ENCODE data around the gene CACNA1F.

The CACNA1F gene

GRCh38 chrX:49162620-49163019 lies 70.5 kb downstream of the CACNA1F start, which contains the start of gene MAGIX:
TSS of gene MAGIX (plus strand) at chrX:49162758. CDS start at chrX:49162890, 132 bp downstream.
- Mint-ChIP-seq H3K27ac (peak within 1 kb of the TSS; percentile 84), H3K27me3 (no peaks in the 10 kb centered on the region), H3K36me3 (no peaks in the 10 kb centered on the region), H3K4me1 (peaks cover 13 to 39% of the 10 kb centered on the region in 2 donors), H3K4me3 (peak within 1 kb of the TSS; percentile 75 to 91), H3K9me3 (peaks cover 0 to 3% of the 10 kb centered on the region in 2 donors)
- no peak for DNase-seq
- no peak for ATAC-seq (replicated peaks)

- peaks cover 0 to 3% of the 10 kb centered on the region in 2 donors for H3K9me3 Mint-ChIP-seq
- H3K27ac Mint-ChIP-seq: no peak overlapping the region
- H3K4me1 Mint-ChIP-seq: peaks cover 7 to 30% of the 10 kb centered on the region in 2 donors
Observed at GRCh38 chrX:49161632-49162031, 71.5 kb downstream of the CACNA1F start.

GRCh38 chrX:49160908-49161307 lies 72.2 kb downstream of the CACNA1F start:
- no peak overlapping the region for H3K27ac Mint-ChIP-seq
- peaks cover 0 to 3% of the 10 kb centered on the region in 2 donors for H3K9me3 Mint-ChIP-seq
- no peaks in the 10 kb centered on the region for H3K27me3 Mint-ChIP-seq
- ATAC-seq (replicated peaks) (no peak), DNase-seq (no peak)
- peaks cover 4 to 25% of the 10 kb centered on the region in 2 donors for H3K4me1 Mint-ChIP-seq
- H3K36me3 Mint-ChIP-seq: no peaks in the 10 kb centered on the region
- H3K4me3 Mint-ChIP-seq: no peak overlapping the region

More at GRCh38 chrX:49161632-49162031, 71.5 kb downstream of the CACNA1F start:
- H3K4me3 Mint-ChIP-seq: no peak overlapping the region
- DNase-seq (no peak), ATAC-seq (replicated peaks) (no peak)
- H3K36me3 Mint-ChIP-seq: no peaks in the 10 kb centered on the region
- H3K27me3 Mint-ChIP-seq: no peaks in the 10 kb centered on the region

- ATAC-seq (replicated peaks): no peak
- no peaks in the 10 kb centered on the region for H3K9me3 Mint-ChIP-seq
- peaks cover 0 to 1% of the 10 kb centered on the region in 2 donors for H3K36me3 Mint-ChIP-seq
- H3K4me3 Mint-ChIP-seq: peak overlapping the region in 1 of 2 donors; percentile 48
- H3K27me3 Mint-ChIP-seq: no peaks in the 10 kb centered on the region
- H3K27ac Mint-ChIP-seq: peak overlapping the region; percentile 79
- DNase-seq: no peak
- H3K4me1 Mint-ChIP-seq: peaks cover 4 to 16% of the 10 kb centered on the region in 2 donors
Observed at GRCh38 chrX:49157194-49157593, 75.9 kb downstream of the CACNA1F start.

- Mint-ChIP-seq H3K27me3 (no peaks in the 10 kb centered on the region), H3K27ac (peak overlapping the region; percentile 95), H3K9me3 (no peaks in the 10 kb centered on the region), H3K36me3 (peaks cover 0 to 1% of the 10 kb centered on the region in 2 donors), H3K4me1 (peaks cover 4 to 16% of the 10 kb centered on the region in 2 donors), H3K4me3 (peak overlapping the region; percentile 94 to 96)
- DNase-seq (peak; percentile 82), ATAC-seq (replicated peaks) (peak; percentile 88 to 90)
Observed at GRCh38 chrX:49155900-49156837, 77.0 kb downstream of the CACNA1F start.

- DNase-seq: no peak
- Mint-ChIP-seq H3K4me3 (peak overlapping the region; percentile 94 to 96), H3K9me3 (no peaks in the 10 kb centered on the region), H3K27me3 (no peaks in the 10 kb centered on the region), H3K4me1 (peaks cover 4 to 16% of the 10 kb centered on the region in 2 donors), H3K27ac (peak overlapping the region; percentile 95), H3K36me3 (peaks cover 0 to 1% of the 10 kb centered on the region in 2 donors)
- peak; percentile 45 to 52 for ATAC-seq (replicated peaks)
Observed at GRCh38 chrX:49155243-49155899, 77.8 kb downstream of the CACNA1F start.

All from stimulated activated naive B cell treated with anti-CD40 and anti-IgM and Interleukin-4, amounts not matched to agents 10 μg/mL and 1 μg/mL and 100 μg/mL, for 72 hours (primary cell).